Esophagus muscularis mucosa (tissue), 4 donors: Measurements from ENCODE around the gene PKD1L1.

Experiments
- EP300 ChIP-seq: sonication (generic); formaldehyde crosslinking; IDR thresholded peaks from one replicate; pipeline ENCODE4 v1.6.1; 2017; ENCODE audit warnings: antibody characterized with exemption
- POLR2AphosphoS5 ChIP-seq, 2 donors: sonication (generic); formaldehyde crosslinking; IDR thresholded peaks; one replicate each; pipeline ENCODE4 v1.6.1; 2017; ENCODE audit warnings: antibody characterized with exemption in 2 of 2
- TF ChIP-seq, protein P1 (sequence below), 3 experiments: fragments of 200-600 bp in 2 of 3; fragments of 450-650 bp in 1 of 3; sonication (generic) in 2 of 3; IDR thresholded peaks; one replicate each; pipeline ENCODE4 v1.5.1; 2017 to 2019; ENCODE audit warnings: antibody characterized with exemption in 3 of 3, mild to moderate bottlenecking in 2 of 3, moderate library complexity in 1 of 3

DNA sequence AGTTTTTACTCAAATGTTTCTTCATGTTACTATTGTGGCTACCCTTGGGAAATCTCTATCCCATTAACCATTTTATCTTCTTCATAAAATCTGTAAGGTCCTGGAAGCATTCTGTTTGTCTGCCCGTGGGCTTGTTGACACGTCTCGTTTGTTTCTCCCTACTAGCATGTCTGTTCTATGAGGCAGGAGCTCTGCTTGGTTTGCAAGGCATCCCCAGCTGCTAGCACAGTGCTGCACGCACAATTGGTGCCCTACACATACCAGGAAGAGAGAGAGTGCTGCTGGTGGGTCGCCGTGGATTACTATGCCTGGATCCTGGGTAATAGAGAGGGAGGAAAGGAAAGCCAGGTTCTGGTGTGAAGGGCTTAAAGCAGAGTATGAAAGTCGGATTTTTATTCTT, 200.2 kb downstream of the PKD1L1 start:
- TF ChIP-seq, protein P1, sequence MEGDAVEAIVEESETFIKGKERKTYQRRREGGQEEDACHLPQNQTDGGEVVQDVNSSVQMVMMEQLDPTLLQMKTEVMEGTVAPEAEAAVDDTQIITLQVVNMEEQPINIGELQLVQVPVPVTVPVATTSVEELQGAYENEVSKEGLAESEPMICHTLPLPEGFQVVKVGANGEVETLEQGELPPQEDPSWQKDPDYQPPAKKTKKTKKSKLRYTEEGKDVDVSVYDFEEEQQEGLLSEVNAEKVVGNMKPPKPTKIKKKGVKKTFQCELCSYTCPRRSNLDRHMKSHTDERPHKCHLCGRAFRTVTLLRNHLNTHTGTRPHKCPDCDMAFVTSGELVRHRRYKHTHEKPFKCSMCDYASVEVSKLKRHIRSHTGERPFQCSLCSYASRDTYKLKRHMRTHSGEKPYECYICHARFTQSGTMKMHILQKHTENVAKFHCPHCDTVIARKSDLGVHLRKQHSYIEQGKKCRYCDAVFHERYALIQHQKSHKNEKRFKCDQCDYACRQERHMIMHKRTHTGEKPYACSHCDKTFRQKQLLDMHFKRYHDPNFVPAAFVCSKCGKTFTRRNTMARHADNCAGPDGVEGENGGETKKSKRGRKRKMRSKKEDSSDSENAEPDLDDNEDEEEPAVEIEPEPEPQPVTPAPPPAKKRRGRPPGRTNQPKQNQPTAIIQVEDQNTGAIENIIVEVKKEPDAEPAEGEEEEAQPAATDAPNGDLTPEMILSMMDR (IDR thresholded peaks at IDR 0.05), result no peak
- TF ChIP-seq POLR2AphosphoS5 (IDR thresholded peaks at IDR 0.05) (no peak), EP300 (no peak)
